DMS153 treated with DMSO at 0.1 percent for 48 hours (cell line): ENCODE results near the gene SLC2A6.
A peak's percentile ranks its signal among the peaks of the same experiment; 100 is the strongest.

ENCODE experiments used
- DNase-seq: peaks from one replicate; lab custom pipeline; 2025; ENCODE audit not compliant: unreplicated experiment; lab: John Stamatoyannopoulos, UW

The SLC2A6 gene

GRCh38 chr9:133483611-133484010 is 4.7 kb upstream of the SLC2A6 start:
- DNase-seq: no peak

GRCh38 chr9:133477992-133478850 is 678 bp downstream of the SLC2A6 start:
- DNase-seq: peak; percentile 39

GRCh38 chr9:133477461-133477860 is 1.4 kb downstream of the SLC2A6 start:
- no peak for DNase-seq

- DNase-seq: no peak
Observed at GRCh38 chr9:133476941-133477340, 2.0 kb downstream of the SLC2A6 start.

GRCh38 chr9:133476036-133476931 is 2.6 kb downstream of the SLC2A6 start:
- DNase-seq: no peak

- DNase-seq: no peak
Observed at GRCh38 chr9:133475292-133476012, 3.4 kb downstream of the SLC2A6 start.

GRCh38 chr9:133474853-133475252 is 4.0 kb downstream of the SLC2A6 start:
- DNase-seq: no peak

GRCh38 chr9:133474215-133474614 is 4.7 kb downstream of the SLC2A6 start:
- DNase-seq: no peak

GRCh38 chr9:133473743-133474142 is 5.2 kb downstream of the SLC2A6 start:
- DNase-seq: no peak

- no peak for DNase-seq
Observed at GRCh38 chr9:133472753-133473378, 6.0 kb downstream of the SLC2A6 start.

GRCh38 chr9:133472277-133472645 is 6.6 kb downstream of the SLC2A6 start:
- DNase-seq: no peak

GRCh38 chr9:133471551-133472276 is 7.2 kb downstream of the SLC2A6 start:
- DNase-seq: no peak

- DNase-seq: no peak
Observed at GRCh38 chr9:133470988-133471387, 7.9 kb downstream of the SLC2A6 start.

GRCh38 chr9:133470427-133470924 is 8.4 kb downstream of the SLC2A6 start:
- no peak for DNase-seq

GRCh38 chr9:133468777-133469421 is 10.0 kb downstream of the SLC2A6 start:
- no peak for DNase-seq

- DNase-seq: no peak
Observed at GRCh38 chr9:133468374-133468773, 10.5 kb downstream of the SLC2A6 start.

- DNase-seq: no peak
Observed at GRCh38 chr9:133467101-133467500, 11.8 kb downstream of the SLC2A6 start.

- no peak for DNase-seq
Observed at GRCh38 chr9:133465984-133466383, 12.9 kb downstream of the SLC2A6 start.

- DNase-seq: no peak
Observed at GRCh38 chr9:133464638-133465037, 14.3 kb downstream of the SLC2A6 start.
